ENCODE data around the gene OBP2A.

DNA sequence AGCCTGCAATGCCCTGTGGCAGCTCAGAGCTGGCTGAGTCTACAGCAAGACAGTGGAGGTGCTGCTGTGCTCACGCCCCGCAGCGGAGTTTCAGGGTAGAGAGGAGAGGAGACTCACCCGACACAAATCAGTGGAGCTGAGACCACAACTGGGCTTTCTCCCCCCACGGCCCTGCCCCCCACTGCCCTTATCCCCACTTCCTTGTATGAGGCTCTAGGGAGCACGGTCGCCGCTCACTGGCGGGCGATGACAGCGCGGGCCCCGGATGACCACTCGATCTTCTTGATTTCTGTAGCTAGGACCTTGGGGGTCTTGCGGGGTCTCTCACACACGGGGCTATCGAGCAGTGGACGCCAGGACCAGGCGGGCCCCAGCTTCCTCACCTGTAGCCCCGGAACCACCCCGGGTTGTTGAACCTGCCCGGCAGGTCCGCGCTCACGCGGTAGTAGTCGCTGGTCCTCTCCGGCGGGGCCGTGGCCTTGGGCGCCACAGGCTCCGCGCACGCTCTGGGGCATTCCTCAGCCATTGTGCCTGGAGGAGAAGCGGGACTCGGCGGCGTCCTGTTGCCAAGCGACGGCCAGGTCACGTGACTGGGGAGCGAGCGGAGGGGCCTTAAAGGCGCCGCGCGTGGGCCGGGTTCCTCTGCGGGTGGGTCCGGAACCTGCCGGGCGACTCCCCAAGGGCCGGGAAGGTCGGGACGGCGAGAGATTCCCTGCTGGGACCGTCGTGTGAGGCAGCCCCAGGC lies 46.4 kb upstream of the OBP2A start:
- TF ChIP-seq, protein P1, sequence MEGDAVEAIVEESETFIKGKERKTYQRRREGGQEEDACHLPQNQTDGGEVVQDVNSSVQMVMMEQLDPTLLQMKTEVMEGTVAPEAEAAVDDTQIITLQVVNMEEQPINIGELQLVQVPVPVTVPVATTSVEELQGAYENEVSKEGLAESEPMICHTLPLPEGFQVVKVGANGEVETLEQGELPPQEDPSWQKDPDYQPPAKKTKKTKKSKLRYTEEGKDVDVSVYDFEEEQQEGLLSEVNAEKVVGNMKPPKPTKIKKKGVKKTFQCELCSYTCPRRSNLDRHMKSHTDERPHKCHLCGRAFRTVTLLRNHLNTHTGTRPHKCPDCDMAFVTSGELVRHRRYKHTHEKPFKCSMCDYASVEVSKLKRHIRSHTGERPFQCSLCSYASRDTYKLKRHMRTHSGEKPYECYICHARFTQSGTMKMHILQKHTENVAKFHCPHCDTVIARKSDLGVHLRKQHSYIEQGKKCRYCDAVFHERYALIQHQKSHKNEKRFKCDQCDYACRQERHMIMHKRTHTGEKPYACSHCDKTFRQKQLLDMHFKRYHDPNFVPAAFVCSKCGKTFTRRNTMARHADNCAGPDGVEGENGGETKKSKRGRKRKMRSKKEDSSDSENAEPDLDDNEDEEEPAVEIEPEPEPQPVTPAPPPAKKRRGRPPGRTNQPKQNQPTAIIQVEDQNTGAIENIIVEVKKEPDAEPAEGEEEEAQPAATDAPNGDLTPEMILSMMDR (optimal IDR thresholded peaks at IDR 0.05 in 1 of 3, IDR thresholded peaks at IDR 0.05 in 1 of 3, conservative IDR thresholded peaks at IDR 0.05 in 1 of 3; ENCODE audit: extremely low read depth in 1 of 3, insufficient read depth in 2 of 3, low read length in 3 of 3) = no peak
- no peak for TF ChIP-seq EZH2 (IDR thresholded peaks at IDR 0.05; ENCODE audit: low read length)
